ENCODE results near the gene CNTNAP2.

CNTNAP2 gene

GRCh38 chr7:146874722-146875121 is 758.1 kb downstream of the CNTNAP2 start:
- peaks cover 8% of the 10 kb centered on the region for H3K4me1 ChIP-seq (ENCODE audit: control insufficient read depth, insufficient read depth, low read length)
- no peak overlapping the region for H3K4me3 ChIP-seq (ENCODE audit: insufficient read depth, low read depth, low read length)
- no peaks in the 10 kb centered on the region for H3K36me3 ChIP-seq (ENCODE audit: control insufficient read depth, insufficient read depth, low read length)
- H3K27me3 ChIP-seq (ENCODE audit: control insufficient read depth, insufficient read depth, low read length, poor library complexity, severe bottlenecking) = no peaks in the 10 kb centered on the region
- whole genome bisulfite sequencing, 2 experiments = 88 to 94% methylated on average over 2 to 4 of the region's 4 CpGs
- no peaks in the 10 kb centered on the region for H3K9me3 ChIP-seq (ENCODE audit: control insufficient read depth, low read length)
- no peak overlapping the region for H3K27ac ChIP-seq (ENCODE audit: insufficient read depth, low read depth, low read length, poor library complexity, severe bottlenecking)

- Histone ChIP-seq H3K4me1 (ENCODE audit: control insufficient read depth, insufficient read depth, low read length) (peaks cover 8% of the 10 kb centered on the region), H3K9me3 (ENCODE audit: control insufficient read depth, low read length) (no peaks in the 10 kb centered on the region), H3K4me3 (ENCODE audit: insufficient read depth, low read depth, low read length) (no peak overlapping the region), H3K27me3 (ENCODE audit: control insufficient read depth, insufficient read depth, low read length, poor library complexity, severe bottlenecking) (no peaks in the 10 kb centered on the region), H3K27ac (ENCODE audit: insufficient read depth, low read depth, low read length, poor library complexity, severe bottlenecking) (no peak overlapping the region), H3K36me3 (ENCODE audit: control insufficient read depth, insufficient read depth, low read length) (no peaks in the 10 kb centered on the region)
- 19 to 29% methylated on average over 3 of the region's 3 CpGs for WGBS, 2 experiments
Observed at GRCh38 chr7:146875237-146875785, 758.7 kb downstream of the CNTNAP2 start.

- no peaks in the 10 kb centered on the region for H3K36me3 ChIP-seq (ENCODE audit: control insufficient read depth, insufficient read depth, low read length)
- no peaks in the 10 kb centered on the region for H3K9me3 ChIP-seq (ENCODE audit: control insufficient read depth, low read length)
- no peak overlapping the region for H3K27ac ChIP-seq (ENCODE audit: insufficient read depth, low read depth, low read length, poor library complexity, severe bottlenecking)
- H3K4me3 ChIP-seq (ENCODE audit: insufficient read depth, low read depth, low read length) = no peak overlapping the region
- no peaks in the 10 kb centered on the region for H3K27me3 ChIP-seq (ENCODE audit: control insufficient read depth, insufficient read depth, low read length, poor library complexity, severe bottlenecking)
- peaks cover 8% of the 10 kb centered on the region for H3K4me1 ChIP-seq (ENCODE audit: control insufficient read depth, insufficient read depth, low read length)
- WGBS, 2 experiments = 93 to 100% methylated on average over 1 of the region's 2 CpGs
Observed at GRCh38 chr7:146875981-146876380, 759.4 kb downstream of the CNTNAP2 start.

- H3K27ac ChIP-seq (ENCODE audit: insufficient read depth, low read depth, low read length, poor library complexity, severe bottlenecking) = no peak overlapping the region
- H3K36me3 ChIP-seq (ENCODE audit: control insufficient read depth, insufficient read depth, low read length) = no peaks in the 10 kb centered on the region
- H3K4me3 ChIP-seq (ENCODE audit: insufficient read depth, low read depth, low read length) = no peak overlapping the region
- peaks cover 8% of the 10 kb centered on the region for H3K4me1 ChIP-seq (ENCODE audit: control insufficient read depth, insufficient read depth, low read length)
- H3K27me3 ChIP-seq (ENCODE audit: control insufficient read depth, insufficient read depth, low read length, poor library complexity, severe bottlenecking) = no peaks in the 10 kb centered on the region
- WGBS, 2 experiments = 89 to 95% methylated on average over 2 to 3 of the region's 3 CpGs
- H3K9me3 ChIP-seq (ENCODE audit: control insufficient read depth, low read length) = no peaks in the 10 kb centered on the region
Observed at GRCh38 chr7:146876411-146876810, 759.8 kb downstream of the CNTNAP2 start.

- Histone ChIP-seq H3K4me3 (ENCODE audit: insufficient read depth, low read depth, low read length) (no peak overlapping the region), H3K9me3 (ENCODE audit: control insufficient read depth, low read length) (no peaks in the 10 kb centered on the region), H3K27ac (ENCODE audit: insufficient read depth, low read depth, low read length, poor library complexity, severe bottlenecking) (no peak overlapping the region), H3K27me3 (ENCODE audit: control insufficient read depth, insufficient read depth, low read length, poor library complexity, severe bottlenecking) (no peaks in the 10 kb centered on the region), H3K4me1 (ENCODE audit: control insufficient read depth, insufficient read depth, low read length) (peaks cover 8% of the 10 kb centered on the region), H3K36me3 (ENCODE audit: control insufficient read depth, insufficient read depth, low read length) (no peaks in the 10 kb centered on the region)
- 80% methylated on average over 1 of the region's 1 CpG; no CpG with 5 or more reads in 1 of the 2 experiments for WGBS, 2 experiments
Observed at GRCh38 chr7:146878901-146879300, 762.3 kb downstream of the CNTNAP2 start.

- Histone ChIP-seq H3K27ac (ENCODE audit: insufficient read depth, low read depth, low read length, poor library complexity, severe bottlenecking) (no peak overlapping the region), H3K4me3 (ENCODE audit: insufficient read depth, low read depth, low read length) (no peak overlapping the region), H3K9me3 (ENCODE audit: control insufficient read depth, low read length) (no peaks in the 10 kb centered on the region), H3K27me3 (ENCODE audit: control insufficient read depth, insufficient read depth, low read length, poor library complexity, severe bottlenecking) (no peaks in the 10 kb centered on the region), H3K36me3 (ENCODE audit: control insufficient read depth, insufficient read depth, low read length) (no peaks in the 10 kb centered on the region), H3K4me1 (ENCODE audit: control insufficient read depth, insufficient read depth, low read length) (no peaks in the 10 kb centered on the region)
- 88 to 100% methylated on average over 1 to 2 of the region's 2 CpGs for WGBS, 2 experiments
Observed at GRCh38 chr7:146885231-146885630, 768.6 kb downstream of the CNTNAP2 start.

- WGBS, 2 experiments = 68 to 89% methylated on average over 3 to 6 of the region's 6 CpGs
Observed at GRCh38 chr7:146889806-146890555, 773.4 kb downstream of the CNTNAP2 start.

GRCh38 chr7:146892151-146892550 is 775.5 kb downstream of the CNTNAP2 start:
- Histone ChIP-seq H3K27ac (ENCODE audit: insufficient read depth, low read depth, low read length, poor library complexity, severe bottlenecking) (no peak overlapping the region), H3K4me3 (ENCODE audit: insufficient read depth, low read depth, low read length) (no peak overlapping the region), H3K4me1 (ENCODE audit: control insufficient read depth, insufficient read depth, low read length) (no peaks in the 10 kb centered on the region), H3K27me3 (ENCODE audit: control insufficient read depth, insufficient read depth, low read length, poor library complexity, severe bottlenecking) (no peaks in the 10 kb centered on the region), H3K36me3 (ENCODE audit: control insufficient read depth, insufficient read depth, low read length) (no peaks in the 10 kb centered on the region), H3K9me3 (ENCODE audit: control insufficient read depth, low read length) (no peaks in the 10 kb centered on the region)
- WGBS, 2 experiments = 97% methylated on average over 2 of the region's 2 CpGs

More at GRCh38 chr7:146889806-146890555, 773.4 kb downstream of the CNTNAP2 start:
- no peaks in the 10 kb centered on the region for H3K9me3 ChIP-seq (ENCODE audit: control insufficient read depth, low read length)
- no peak overlapping the region for H3K4me3 ChIP-seq (ENCODE audit: insufficient read depth, low read depth, low read length)
- no peaks in the 10 kb centered on the region for H3K4me1 ChIP-seq (ENCODE audit: control insufficient read depth, insufficient read depth, low read length)
- no peak overlapping the region for H3K27ac ChIP-seq (ENCODE audit: insufficient read depth, low read depth, low read length, poor library complexity, severe bottlenecking)
- no peaks in the 10 kb centered on the region for H3K27me3 ChIP-seq (ENCODE audit: control insufficient read depth, insufficient read depth, low read length, poor library complexity, severe bottlenecking)
- no peaks in the 10 kb centered on the region for H3K36me3 ChIP-seq (ENCODE audit: control insufficient read depth, insufficient read depth, low read length)

- WGBS, 2 experiments = 91 to 100% methylated on average over 2 to 3 of the region's 3 CpGs
- Histone ChIP-seq H3K9me3 (ENCODE audit: control insufficient read depth, low read length) (no peaks in the 10 kb centered on the region), H3K27ac (ENCODE audit: insufficient read depth, low read depth, low read length, poor library complexity, severe bottlenecking) (no peak overlapping the region), H3K36me3 (ENCODE audit: control insufficient read depth, insufficient read depth, low read length) (no peaks in the 10 kb centered on the region), H3K27me3 (ENCODE audit: control insufficient read depth, insufficient read depth, low read length, poor library complexity, severe bottlenecking) (no peaks in the 10 kb centered on the region), H3K4me3 (ENCODE audit: insufficient read depth, low read depth, low read length) (no peak overlapping the region), H3K4me1 (ENCODE audit: control insufficient read depth, insufficient read depth, low read length) (no peaks in the 10 kb centered on the region)
Observed at GRCh38 chr7:146894927-146895326, 778.3 kb downstream of the CNTNAP2 start.

- H3K27ac ChIP-seq (ENCODE audit: insufficient read depth, low read depth, low read length, poor library complexity, severe bottlenecking) = no peak overlapping the region
- no peaks in the 10 kb centered on the region for H3K4me1 ChIP-seq (ENCODE audit: control insufficient read depth, insufficient read depth, low read length)
- no peaks in the 10 kb centered on the region for H3K9me3 ChIP-seq (ENCODE audit: control insufficient read depth, low read length)
- no CpG with 5 or more reads among the region's 1 CpG for WGBS, 2 experiments
- no peaks in the 10 kb centered on the region for H3K27me3 ChIP-seq (ENCODE audit: control insufficient read depth, insufficient read depth, low read length, poor library complexity, severe bottlenecking)
- H3K4me3 ChIP-seq (ENCODE audit: insufficient read depth, low read depth, low read length) = no peak overlapping the region
- H3K36me3 ChIP-seq (ENCODE audit: control insufficient read depth, insufficient read depth, low read length) = no peaks in the 10 kb centered on the region
Observed at GRCh38 chr7:146902266-146902665, 785.7 kb downstream of the CNTNAP2 start.

All from ectodermal cell (in vitro differentiated cells).